H9 (cell line): ENCODE results near the gene EPHA4. TPM values are rescaled to one million over a fixed set of nuclear protein-coding genes. Genes with fewer than 3 reads are reported as not detected.

ENCODE experiments used
- DNase-seq: peaks from one replicate; pipeline ENCODE4 v3.0.0-alpha.2; 2017
- H2AFZ ChIP-seq: one replicate; pipeline ENCODE4 v1.6.1; 2013; ENCODE audit warnings: mild to moderate bottlenecking, low read length, control low read depth, moderate library complexity
- H2AK5ac ChIP-seq: 2 replicates; pipeline ENCODE4 v1.6.1; 2013; ENCODE audit warnings: low read length, control low read depth, mixed read lengths; ENCODE audit not compliant: insufficient read length
- H2BK120ac ChIP-seq: one replicate; pipeline ENCODE4 v1.6.1; 2013; ENCODE audit warnings: low read depth, mild to moderate bottlenecking, low read length, control low read depth, inconsistent platforms; ENCODE audit not compliant: poor library complexity, severe bottlenecking
- H2BK12ac ChIP-seq: 2 replicates; pipeline ENCODE4 v1.6.1; 2013; ENCODE audit warnings: low read length, control low read depth, mixed read lengths, low read depth; ENCODE audit not compliant: insufficient read length
- H2BK15ac ChIP-seq: 2 replicates; pipeline ENCODE4 v1.6.1; 2013; ENCODE audit warnings: low read depth, low read length, control low read depth
- H2BK20ac ChIP-seq: one replicate; pipeline ENCODE4 v1.6.1; 2013; ENCODE audit warnings: low read depth, mild to moderate bottlenecking, low read length, control low read depth, inconsistent platforms; ENCODE audit not compliant: poor library complexity, severe bottlenecking
- H2BK5ac ChIP-seq: 2 replicates; pipeline ENCODE4 v1.6.1; 2013; ENCODE audit warnings: low read length, control low read depth, mixed read lengths; ENCODE audit not compliant: insufficient read length
- H3K14ac ChIP-seq: 2 replicates; pipeline ENCODE4 v1.6.1; 2013; ENCODE audit warnings: low read length, control low read depth; ENCODE audit not compliant: insufficient read depth
- H3K18ac ChIP-seq: 2 replicates; pipeline ENCODE4 v1.6.1; 2013; ENCODE audit warnings: low read depth, mild to moderate bottlenecking, mixed read lengths, low read length, control low read depth; ENCODE audit not compliant: insufficient read length
- H3K23ac ChIP-seq: 2 replicates; pipeline ENCODE4 v1.6.1; 2013; ENCODE audit warnings: low read length, control low read depth, mixed read lengths, low read depth; ENCODE audit not compliant: insufficient read length
- H3K23me2 ChIP-seq: 2 replicates; pipeline ENCODE4 v1.6.1; 2013; ENCODE audit warnings: low read depth, mild to moderate bottlenecking, mixed read lengths, low read length, control low read depth; ENCODE audit not compliant: insufficient read length, poor library complexity, severe bottlenecking
- H3K27ac ChIP-seq: 2 replicates; pipeline ENCODE4 v1.5.1; 2013; ENCODE audit warnings: low read length, control low read depth, mixed read lengths, low read depth; ENCODE audit not compliant: insufficient read length
- H3K27me3 ChIP-seq: 2 replicates; pipeline ENCODE4 v1.6.1; 2013; ENCODE audit warnings: low read length, control low read depth, inconsistent platforms; ENCODE audit not compliant: insufficient read depth
- H3K4ac ChIP-seq: 2 replicates; pipeline ENCODE4 v1.6.1; 2013; ENCODE audit warnings: low read depth, mild to moderate bottlenecking, control low read depth, inconsistent platforms, low read length, moderate library complexity
- H3K4me1 ChIP-seq: 2 replicates; pipeline ENCODE4 v1.6.1; 2013; ENCODE audit warnings: low read length, control low read depth, inconsistent platforms; ENCODE audit not compliant: insufficient read depth
- H3K4me2 ChIP-seq: 2 replicates; pipeline ENCODE4 v1.6.1; 2013; ENCODE audit warnings: low read length, control low read depth, mixed read lengths; ENCODE audit not compliant: insufficient read length, insufficient read depth
- H3K56ac ChIP-seq: 2 replicates; pipeline ENCODE4 v1.6.1; 2013; ENCODE audit warnings: low read depth, mild to moderate bottlenecking, mixed read lengths, low read length, control low read depth; ENCODE audit not compliant: insufficient read length
- H3K79me1 ChIP-seq: 2 replicates; pipeline ENCODE4 v1.6.1; 2013; ENCODE audit warnings: low read depth, mild to moderate bottlenecking, moderate library complexity, low read length, control low read depth, inconsistent platforms; ENCODE audit not compliant: insufficient read depth, poor library complexity, severe bottlenecking
- H3K79me2 ChIP-seq: 2 replicates; pipeline ENCODE4 v1.6.1; 2013; ENCODE audit warnings: low read length, control low read depth, inconsistent platforms; ENCODE audit not compliant: insufficient read depth
- H3K9ac ChIP-seq: 2 replicates; pipeline ENCODE4 v1.6.1; 2013; ENCODE audit warnings: low read length, control low read depth, mixed read lengths; ENCODE audit not compliant: insufficient read length; ENCODE audit errors: extremely low read depth
- H3K9me3 ChIP-seq: one replicate; pipeline ENCODE4 v1.6.1; 2013; ENCODE audit warnings: low read depth, low read length, inconsistent platforms; ENCODE audit not compliant: control insufficient read depth
- H3T11ph ChIP-seq: one replicate; pipeline ENCODE4 v1.6.1; 2013; ENCODE audit warnings: mild to moderate bottlenecking, low read length, control low read depth, inconsistent platforms
- H4K20me1 ChIP-seq: one replicate; pipeline ENCODE4 v1.6.1; 2013; ENCODE audit not compliant: control insufficient read depth, insufficient read length, insufficient read depth
- H4K5ac ChIP-seq: 2 replicates; pipeline ENCODE4 v1.6.1; 2013; ENCODE audit warnings: low read depth, mild to moderate bottlenecking, mixed read lengths, low read length, control low read depth; ENCODE audit not compliant: insufficient read length
- H4K8ac ChIP-seq: replicated peaks from 2 replicates; pipeline ENCODE4 v1.6.1; 2013; ENCODE audit warnings: low read length, control low read depth, mixed read lengths, low read depth; ENCODE audit not compliant: insufficient read length
- H4K91ac ChIP-seq: 2 replicates; pipeline ENCODE4 v1.6.1; 2013; ENCODE audit warnings: low read depth, mild to moderate bottlenecking, moderate library complexity, mixed read lengths, low read length, control low read depth; ENCODE audit not compliant: insufficient read length
- H3K27ac Mint-ChIP-seq, 3 experiments: 2 replicates in 2 of 3; 3 replicates in 1 of 3; pipeline ENCODE4 v1.8.0; 2020 to 2021; ENCODE audit warnings: mixed read lengths in 3 of 3, mild to moderate bottlenecking in 1 of 3, moderate library complexity in 1 of 3
- H3K27me3 Mint-ChIP-seq: 2 replicates; pipeline ENCODE4 v1.8.0; 2021; ENCODE audit warnings: low read depth, mild to moderate bottlenecking, moderate library complexity, mixed read lengths
- H3K36me3 Mint-ChIP-seq, 3 experiments: 2 replicates in 2 of 3; 3 replicates in 1 of 3; pipeline ENCODE4 v1.8.0; 2020 to 2021; ENCODE audit warnings: low read depth in 3 of 3, mixed read lengths in 3 of 3; ENCODE audit not compliant: insufficient read depth in 1 of 3
- H3K4me1 Mint-ChIP-seq, 2 experiments: 2 replicates each; pipeline ENCODE4 v1.8.0; 2020; ENCODE audit warnings: mixed read lengths in 2 of 2
- H3K4me3 Mint-ChIP-seq, 2 experiments: 2 replicates in 1 of 2; 3 replicates in 1 of 2; pipeline ENCODE4 v1.8.0; 2020 to 2021; ENCODE audit warnings: mild to moderate bottlenecking in 2 of 2, mixed read lengths in 2 of 2, moderate library complexity in 1 of 2
- H3K9me3 Mint-ChIP-seq, 2 experiments: 2 replicates in 1 of 2; 3 replicates in 1 of 2; pipeline ENCODE4 v1.8.0; 2020; ENCODE audit warnings: mild to moderate bottlenecking in 2 of 2, mixed read lengths in 2 of 2, moderate library complexity in 1 of 2
- CTCF ChIP-seq: fragments of 200-600 bp; sonication (generic); conservative IDR thresholded peaks from 3 replicates; pipeline ENCODE4 v1.8.0; 2021; ENCODE audit warnings: antibody characterized with exemption, mild to moderate bottlenecking
- WGBS: extraction: QIAGEN DNeasy Blood & Tissue Kit; methylation state at CpG from one replicate; pipeline ENCODE4 v1.1.7; 2013; ENCODE audit warnings: missing lambda C conversion rate, low lambda C conversion rate, mixed read lengths; ENCODE audit not compliant: insufficient read length; ENCODE audit errors: extremely low coverage; 5-methylcytosine and 5-hydroxymethylcytosine counted together
- total RNA-seq: library from RNA; stranded (reverse); gene quantifications from 2 replicates; pipeline ENCODE4 v1.2.1, GENCODE V29; 2021

The EPHA4 gene
- total RNA-seq, 1 experiment from 2014 or later = 25.1 TPM

GRCh38 chr2:221402072-221402471, 170.0 kb downstream of the EPHA4 start:
- Histone ChIP-seq H3K23me2 (no peaks in the 10 kb centered on the region), H2BK20ac (no peak overlapping the region)
- peaks cover 3% of the 10 kb centered on the region; the same call in 1 of the 2 replicates for H3K27me3 Mint-ChIP-seq

More at GRCh38 chr2:221402072-221402471, 170.0 kb downstream of the EPHA4 start:
- Histone ChIP-seq H3K27me3 (no peaks in the 10 kb centered on the region), H3K4me2 (no peak overlapping the region), H2AK5ac (no peak overlapping the region), H3K56ac (no peak overlapping the region), H3K9ac (no peak overlapping the region), H2BK15ac (no peak overlapping the region), H3K18ac (no peak overlapping the region), H2BK120ac (no peak overlapping the region), H3K14ac (no peak overlapping the region), H4K5ac (no peak overlapping the region), H4K91ac (no peak overlapping the region), H3K23ac (no peak overlapping the region), H3T11ph (no peak overlapping the region), H3K4me1 (no peaks in the 10 kb centered on the region), H4K20me1 (no peaks in the 10 kb centered on the region), H2BK12ac (no peak overlapping the region), H2AFZ (no peak overlapping the region), H4K8ac (no peak overlapping the region), H3K27ac (no peak overlapping the region), H2BK5ac (no peak overlapping the region), H3K9me3 (no peaks in the 10 kb centered on the region), H3K4ac (no peak overlapping the region), H3K79me1 (no peaks in the 10 kb centered on the region), H3K79me2 (no peaks in the 10 kb centered on the region)
- no peak for DNase-seq
- peaks cover 5 to 6% of the 10 kb centered on the region in 2 experiments; a peak in 4 of 5 replicates for H3K9me3 Mint-ChIP-seq
- no CpG with 5 or more reads among the region's 1 CpG for WGBS
- H3K36me3 Mint-ChIP-seq = no peaks in the 10 kb centered on the region; a peak in 1 of 7 replicates
- no peak for TF ChIP-seq CTCF
- H3K4me3 Mint-ChIP-seq = no peak overlapping the region
- no peaks in the 10 kb centered on the region for H3K4me1 Mint-ChIP-seq
- no peak overlapping the region for H3K27ac Mint-ChIP-seq
